ENCODE measurements around the gene USP54. TPM values are rescaled to one million over a fixed set of nuclear protein-coding genes. Genes with fewer than 3 reads are reported as not detected.
"Not testable (repeated sequence)": the region's sequence is repeated elsewhere in the genome, so short reads cannot be mapped to it uniquely, and the experiment has no call there.

USP54 gene
- 10 to 100 TPM in 1 of 3 donors, 1 to 10 TPM in 2; 5.7 to 20.2 (median 7.6) TPM for polyA plus RNA-seq

GRCh38 chr10:73590881-73591799, at the start of gene USP54:
Gene USP54 (minus strand): TSS chr10:73591342. CDS start chr10:73575658, 15,684 bp downstream.
- H3K27ac ChIP-seq (ENCODE audit: low read depth, low read length) = no peak within 1 kb of the TSS
- 25 to 43% (median 27%) methylated on average over 6 of the region's 6 CpGs for WGBS, 3 donors

GRCh38 chr10:73639286-73639685, 48.1 kb upstream of the USP54 start:
- WGBS, 3 donors = 83 to 95% (median 86%) methylated on average over 3 of the region's 3 CpGs

GRCh38 chr10:73635781-73636180, 44.6 kb upstream of the USP54 start:
- no peak overlapping the region for H3K27ac ChIP-seq (ENCODE audit: low read depth, low read length)
- WGBS, 3 donors = 28 to 36% (median 29%) methylated on average over 1 of the region's 1 CpG

More at GRCh38 chr10:73639286-73639685, 48.1 kb upstream of the USP54 start:
- H3K27ac ChIP-seq (ENCODE audit: low read depth, low read length) = no peak overlapping the region

GRCh38 chr10:73634421-73634820, 43.3 kb upstream of the USP54 start:
- H3K27ac ChIP-seq (ENCODE audit: low read depth, low read length) = no peak overlapping the region
- 68 to 82% (median 78%) methylated on average over 5 of the region's 5 CpGs for WGBS, 3 donors

- H3K27ac ChIP-seq (ENCODE audit: low read depth, low read length) = no peak overlapping the region
- WGBS, 3 donors = 88 to 95% (median 91%) methylated on average over 5 of the region's 5 CpGs
Measured at GRCh38 chr10:73629165-73629564, 38.0 kb upstream of the USP54 start.

GRCh38 chr10:73628405-73628804, 37.3 kb upstream of the USP54 start:
- no peak overlapping the region for H3K27ac ChIP-seq (ENCODE audit: low read depth, low read length)
- 32 to 76% (median 73%) methylated on average over 7 of the region's 7 CpGs for WGBS, 3 donors

GRCh38 chr10:73627300-73627699, 36.2 kb upstream of the USP54 start:
- 95 to 98% (median 98%) methylated on average over 6 of the region's 6 CpGs for WGBS, 3 donors
- H3K27ac ChIP-seq (ENCODE audit: low read depth, low read length) = no peak overlapping the region

GRCh38 chr10:73625884-73626752, 35.0 kb upstream of the USP54 start:
- 1 to 2% (median 2%) methylated on average over 42 of the region's 42 CpGs for WGBS, 3 donors
- H3K27ac ChIP-seq (ENCODE audit: low read depth, low read length) = no peak overlapping the region

GRCh38 chr10:73625004-73625883, 34.1 kb upstream of the USP54 start:
- WGBS, 3 donors = 0 to 1% (median 1%) methylated on average over 45 to 46 of the region's 46 CpGs
- H3K27ac ChIP-seq (ENCODE audit: low read depth, low read length) = no peak overlapping the region

GRCh38 chr10:73623056-73623455, 31.9 kb upstream of the USP54 start:
- 83 to 95% (median 92%) methylated on average over 4 of the region's 4 CpGs for WGBS, 3 donors
- no peak overlapping the region for H3K27ac ChIP-seq (ENCODE audit: low read depth, low read length)

- 70 to 96% (median 94%) methylated on average over 12 of the region's 12 CpGs for WGBS, 3 donors
- not testable (repeated sequence) for H3K27ac ChIP-seq (ENCODE audit: low read depth, low read length)
Measured at GRCh38 chr10:73620974-73621373, 29.8 kb upstream of the USP54 start.

GRCh38 chr10:73617143-73617542, 26.0 kb upstream of the USP54 start:
- H3K27ac ChIP-seq (ENCODE audit: low read depth, low read length) = not testable (repeated sequence)
- 96 to 100% (median 97%) methylated on average over 8 of the region's 8 CpGs for WGBS, 3 donors

- 79 to 93% (median 90%) methylated on average over 3 of the region's 3 CpGs for WGBS, 3 donors
Measured at GRCh38 chr10:73614720-73615119, 23.6 kb upstream of the USP54 start.

GRCh38 chr10:73609116-73609515, 18.0 kb upstream of the USP54 start:
- H3K27ac ChIP-seq (ENCODE audit: low read depth, low read length) = no peak overlapping the region
- 90 to 91% (median 91%) methylated on average over 4 of the region's 4 CpGs for WGBS, 3 donors

More at GRCh38 chr10:73614720-73615119, 23.6 kb upstream of the USP54 start:
- no peak overlapping the region for H3K27ac ChIP-seq (ENCODE audit: low read depth, low read length)

- H3K27ac ChIP-seq (ENCODE audit: low read depth, low read length) = no peak overlapping the region
- 26 to 70% (median 58%) methylated on average over 3 of the region's 3 CpGs for whole genome bisulfite sequencing, 3 donors
Measured at GRCh38 chr10:73601486-73601921, 10.4 kb upstream of the USP54 start.

- WGBS, 3 donors = 86 to 97% (median 97%) methylated on average over 1 of the region's 1 CpG
- H3K27ac ChIP-seq (ENCODE audit: low read depth, low read length) = no peak overlapping the region
Measured at GRCh38 chr10:73597346-73597745, 6.2 kb upstream of the USP54 start.

GRCh38 chr10:73593812-73594211, 2.7 kb upstream of the USP54 start:
- WGBS, 3 donors = 84 to 92% (median 84%) methylated on average over 5 of the region's 5 CpGs
- H3K27ac ChIP-seq (ENCODE audit: low read depth, low read length) = no peak overlapping the region

- H3K27ac ChIP-seq (ENCODE audit: low read depth, low read length) = no peak overlapping the region
- 99 to 100% (median 99%) methylated on average over 4 of the region's 4 CpGs for WGBS, 3 donors
Measured at GRCh38 chr10:73593110-73593509, 2.0 kb upstream of the USP54 start.

Data from adipose tissue (tissue), 3 donors.